Epidermal melanocyte (primary cell): ENCODE measurements around the gene BTNL8.
A peak's percentile ranks its signal among the peaks of the same experiment; 100 is the strongest.

Experiments used
- DNase-seq: peaks from one replicate; pipeline ENCODE4 v3.0.0; 2011; ENCODE audit warnings: low spot score; ENCODE audit not compliant: insufficient read length

BTNL8 gene, protein sequence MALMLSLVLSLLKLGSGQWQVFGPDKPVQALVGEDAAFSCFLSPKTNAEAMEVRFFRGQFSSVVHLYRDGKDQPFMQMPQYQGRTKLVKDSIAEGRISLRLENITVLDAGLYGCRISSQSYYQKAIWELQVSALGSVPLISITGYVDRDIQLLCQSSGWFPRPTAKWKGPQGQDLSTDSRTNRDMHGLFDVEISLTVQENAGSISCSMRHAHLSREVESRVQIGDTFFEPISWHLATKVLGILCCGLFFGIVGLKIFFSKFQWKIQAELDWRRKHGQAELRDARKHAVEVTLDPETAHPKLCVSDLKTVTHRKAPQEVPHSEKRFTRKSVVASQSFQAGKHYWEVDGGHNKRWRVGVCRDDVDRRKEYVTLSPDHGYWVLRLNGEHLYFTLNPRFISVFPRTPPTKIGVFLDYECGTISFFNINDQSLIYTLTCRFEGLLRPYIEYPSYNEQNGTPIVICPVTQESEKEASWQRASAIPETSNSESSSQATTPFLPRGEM

GRCh38 chr5:180898621-180899246 is at the start of gene BTNL8:
Gene BTNL8 (plus strand): TSS chr5:180899159. CDS start chr5:180899311, 152 bp downstream.
- no peak for DNase-seq

DNA sequence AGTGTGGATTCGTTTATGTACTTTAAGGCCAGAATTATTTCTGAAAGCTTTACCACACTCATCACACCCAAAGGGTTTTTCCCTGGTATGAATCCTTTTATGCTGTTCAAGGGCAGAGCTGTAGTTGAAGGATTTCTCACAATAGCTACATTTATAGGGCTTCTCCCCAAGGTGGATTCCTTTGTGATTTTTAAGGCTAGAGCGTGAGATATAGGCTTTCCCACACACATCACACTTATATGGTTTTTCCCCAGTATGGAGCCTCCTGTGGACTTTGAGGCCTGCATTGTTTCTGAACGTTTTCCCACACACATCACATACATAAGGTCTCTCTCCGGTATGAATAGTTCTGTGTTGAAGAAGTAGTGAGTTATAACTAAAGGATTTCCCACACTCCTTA is 49.1 kb upstream of the BTNL8 start:
- DNase-seq: no peak

GRCh38 chr5:180850434-180851078 is 48.4 kb upstream of the BTNL8 start:
- DNase-seq: no peak

DNA sequence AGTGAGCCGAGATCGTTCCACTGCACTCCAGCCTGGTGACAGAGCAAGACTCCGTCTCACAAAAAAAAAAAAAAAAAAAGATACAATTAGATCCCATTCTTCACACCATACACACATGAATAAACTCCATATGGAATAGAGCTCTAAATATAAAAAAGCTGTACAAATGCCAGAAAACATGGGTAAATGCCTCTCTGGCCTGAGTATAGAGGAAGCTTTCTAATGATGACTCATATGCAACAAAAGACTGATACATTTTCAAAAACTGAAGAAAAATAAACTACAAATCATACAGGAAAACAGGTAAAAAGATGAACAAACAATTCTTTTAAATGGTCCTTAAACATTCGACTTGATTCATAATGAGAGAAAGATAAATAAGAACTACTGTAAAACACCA is 46.5 kb upstream of the BTNL8 start:
- DNase-seq: no peak

- DNase-seq: no peak
These were observed 45.7 kb upstream of the BTNL8 start for GRCh38 chr5:180853121-180853847.

DNA sequence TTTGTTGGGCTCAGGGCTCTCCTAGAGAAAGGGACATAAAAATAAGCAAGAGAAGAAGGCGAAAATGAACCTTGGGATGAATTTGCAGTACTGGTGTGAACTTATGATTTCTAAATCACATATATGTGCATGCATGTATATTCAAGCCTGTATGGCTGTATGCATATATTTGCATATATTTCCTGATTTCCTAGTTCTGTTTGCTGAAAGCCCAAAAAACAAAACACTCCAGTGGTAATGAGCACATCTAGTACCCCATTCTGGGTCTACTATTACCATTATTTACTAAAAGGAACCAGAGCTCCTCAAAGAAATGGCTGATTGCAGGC is 45.1 kb upstream of the BTNL8 start:
- no peak for DNase-seq

DNA sequence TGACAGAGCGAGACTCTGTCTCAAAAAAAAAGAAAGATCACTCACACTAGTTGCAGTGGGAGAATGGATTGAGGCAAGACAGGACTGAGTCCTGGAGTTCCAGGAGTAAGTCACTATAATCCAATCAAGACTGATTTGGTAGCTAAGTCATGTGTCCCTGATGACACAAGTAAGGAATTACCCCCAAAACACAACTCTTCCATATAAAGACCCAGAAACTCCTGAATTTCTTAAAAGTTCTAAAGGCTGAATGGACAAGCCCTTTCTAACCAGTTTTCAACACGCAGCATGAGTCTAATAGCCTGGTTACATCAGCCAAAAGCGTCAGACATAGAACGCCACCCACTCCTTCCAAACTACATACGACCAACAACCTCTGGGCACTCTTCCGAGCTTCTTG is 40.4 kb upstream of the BTNL8 start:
- no peak for DNase-seq

- no peak for DNase-seq
These were observed 38.6 kb upstream of the BTNL8 start for GRCh38 chr5:180860273-180860886.

DNA sequence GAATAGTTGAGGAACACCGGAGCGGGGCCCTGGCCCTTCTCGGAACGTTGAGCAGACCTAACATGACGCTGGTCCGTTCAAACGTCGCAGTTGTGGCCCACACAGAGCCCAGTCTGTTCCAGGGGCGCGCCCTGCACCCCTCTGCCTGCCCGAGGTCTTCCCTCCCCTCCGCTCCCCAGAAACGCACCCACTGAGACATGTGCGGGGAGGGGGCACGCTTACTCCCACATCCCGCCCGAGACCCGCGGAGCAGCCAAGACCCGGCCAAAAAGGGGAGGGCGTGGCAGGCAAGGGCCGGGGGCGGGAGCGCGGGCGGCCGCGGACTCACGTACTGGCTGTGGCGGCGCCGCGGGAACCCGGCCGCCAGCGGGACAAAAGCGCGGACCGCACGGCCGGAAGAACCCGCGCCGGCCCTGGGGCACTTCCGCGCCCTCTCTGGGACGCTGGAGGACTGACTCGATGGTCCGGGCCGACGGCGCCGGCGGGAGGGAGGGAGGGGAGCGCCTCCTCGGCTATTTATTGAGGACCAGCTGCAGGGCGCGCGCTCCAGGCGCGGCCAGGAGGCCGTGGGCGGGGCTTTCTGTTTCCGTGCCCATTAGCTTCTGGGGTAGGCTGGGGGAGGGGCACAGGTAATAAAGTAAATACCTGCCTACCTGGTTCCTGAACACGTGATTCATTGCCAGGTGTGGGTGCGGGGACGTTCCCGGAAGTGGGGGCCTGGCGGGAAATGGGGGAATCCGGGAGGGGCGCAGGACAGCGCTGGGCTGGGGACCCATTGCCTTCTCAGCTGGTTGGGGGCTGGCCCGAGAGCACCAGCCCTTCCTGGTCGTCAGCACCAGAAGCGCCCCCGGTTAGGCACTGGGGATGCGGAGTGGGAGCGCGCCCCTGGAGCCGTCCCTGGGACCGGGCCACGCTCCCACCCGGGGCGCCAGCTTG is 37.8 kb upstream of the BTNL8 start, which contains the start of gene ZFP62:
TSS of gene ZFP62 (minus strand) at position 390 of the 936 bp plus-strand sequence. CDS start at position 333, 57 bp downstream.
- DNase-seq: peak; percentile 63

DNA sequence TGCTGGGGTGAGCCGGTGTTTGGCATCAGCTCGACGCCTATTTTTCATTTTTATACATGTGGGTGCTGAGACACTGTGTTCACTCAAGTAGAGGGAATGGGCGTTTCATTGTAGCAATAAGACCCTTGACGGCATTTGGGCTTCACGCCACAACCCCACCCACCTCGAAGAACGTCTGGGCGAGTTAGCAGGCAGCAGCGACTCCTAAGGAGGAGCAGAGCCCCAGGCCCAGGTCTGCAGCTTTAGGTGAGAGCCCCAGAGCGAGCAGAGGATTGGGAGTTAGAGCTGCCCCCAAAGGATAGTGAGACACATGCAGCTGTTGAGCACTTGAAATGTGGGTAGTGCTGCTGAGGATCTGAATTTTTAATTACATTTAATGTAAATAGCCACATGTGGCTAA is 36.3 kb upstream of the BTNL8 start:
- no peak for DNase-seq

DNA sequence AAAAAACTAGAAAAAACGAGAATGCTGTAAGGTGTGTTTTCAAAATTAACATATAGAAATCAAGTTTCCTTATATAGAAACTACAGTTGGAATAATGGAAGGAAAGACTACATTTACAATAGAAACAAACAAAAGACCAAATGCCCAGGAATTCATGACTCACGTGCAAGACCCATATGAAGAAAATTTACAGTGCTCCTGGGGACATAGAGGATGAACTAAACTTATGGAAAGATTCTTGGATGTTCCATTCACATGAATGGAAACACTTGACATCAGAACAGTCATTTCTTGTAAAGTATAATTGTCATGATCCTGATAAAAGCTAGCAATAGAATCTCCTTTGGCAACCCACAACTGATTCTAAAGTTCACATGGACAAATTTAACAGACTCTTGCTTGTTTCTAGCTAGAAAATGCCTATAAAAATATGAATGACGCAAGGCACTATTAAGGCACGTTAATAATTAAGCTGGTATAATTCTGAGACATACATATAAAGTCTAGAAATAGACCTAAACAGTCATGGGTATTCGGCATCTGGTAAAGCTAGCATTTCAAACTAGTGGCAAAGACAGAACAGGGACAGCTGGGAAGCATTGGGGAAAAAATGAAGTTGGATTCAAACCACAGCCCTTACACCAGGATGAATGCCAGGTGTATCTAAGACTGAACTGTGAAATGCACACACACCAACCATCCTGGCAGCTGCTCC is 32.8 kb upstream of the BTNL8 start:
- DNase-seq: no peak

DNA sequence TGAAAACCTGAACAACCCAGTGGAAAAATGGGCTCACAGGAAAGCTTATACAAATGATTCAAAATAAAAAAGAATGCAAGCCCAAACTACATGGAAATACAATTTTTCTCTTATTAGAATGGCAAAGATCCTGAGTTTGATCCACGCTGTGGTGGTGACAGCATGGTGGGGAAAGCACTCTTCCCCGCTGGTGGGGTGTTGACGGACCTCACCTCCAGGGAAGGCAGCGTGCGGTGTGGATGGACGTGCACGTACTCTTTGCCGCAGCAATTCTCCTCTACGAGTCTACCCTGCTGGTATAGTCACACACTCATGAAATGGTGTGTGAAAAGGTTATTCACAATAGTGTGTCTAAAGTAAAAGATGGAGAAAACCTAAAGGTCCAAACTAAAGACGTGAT is 32.0 kb upstream of the BTNL8 start:
- DNase-seq: no peak

DNA sequence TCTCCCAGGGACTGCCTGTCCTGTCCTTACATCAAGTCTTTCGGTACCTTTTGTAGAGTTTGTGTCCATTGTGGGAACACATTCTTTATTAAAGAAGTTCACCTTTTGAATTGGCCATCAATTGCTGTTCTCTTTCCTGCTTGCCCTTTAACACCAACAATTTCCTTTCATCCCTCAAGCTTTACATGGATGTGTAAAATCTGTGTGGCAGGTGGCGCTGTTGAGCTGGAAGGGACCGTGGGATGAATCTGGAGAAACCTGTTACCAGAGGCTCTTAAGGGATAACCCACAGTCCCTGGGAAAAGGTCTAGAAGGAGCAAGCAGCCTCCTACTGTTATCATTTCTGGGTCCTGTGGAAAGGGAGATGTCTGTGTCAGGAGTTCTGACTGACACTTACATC is 30.0 kb upstream of the BTNL8 start:
- DNase-seq: peak; percentile 69

GRCh38 chr5:180869587-180869986 is 29.4 kb upstream of the BTNL8 start:
- DNase-seq: no peak

DNA sequence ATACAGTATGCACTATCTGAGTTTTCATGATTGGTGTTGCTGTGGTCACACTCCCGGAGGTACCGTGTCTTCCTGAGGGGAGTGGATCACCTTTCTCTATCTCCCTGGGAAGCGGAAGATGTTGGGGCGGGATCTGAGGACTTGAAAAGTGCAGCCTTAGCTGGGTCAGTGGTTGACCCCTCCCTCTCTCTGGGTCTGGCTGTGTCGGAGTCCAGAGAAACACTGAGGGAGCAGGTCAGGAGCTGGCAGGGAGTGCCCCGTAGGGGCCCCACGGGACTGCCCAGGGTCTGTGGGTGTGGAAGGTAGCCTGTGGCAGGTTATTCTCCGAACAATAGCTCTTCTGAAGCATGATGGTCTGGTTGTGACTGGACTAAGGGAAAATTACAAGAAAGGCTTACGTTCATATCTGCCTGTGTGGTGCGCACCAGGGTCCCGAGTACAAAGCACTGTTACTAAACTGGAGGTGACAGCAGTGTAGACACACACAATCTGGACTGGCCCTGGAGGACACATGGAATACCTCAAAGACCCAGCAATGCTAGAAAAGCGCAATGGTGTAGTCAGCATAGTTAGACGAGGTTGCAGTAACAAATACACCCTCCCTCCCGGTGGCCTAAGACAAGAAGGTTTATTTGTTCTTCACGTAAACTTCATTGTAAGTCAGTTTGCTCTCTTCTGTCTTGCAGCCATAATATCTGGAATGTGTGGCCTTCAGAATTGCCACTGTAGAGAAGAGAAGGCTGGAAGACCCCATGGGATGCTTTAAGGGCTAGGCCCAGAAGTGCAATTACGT is 28.5 kb upstream of the BTNL8 start:
- no peak for DNase-seq

GRCh38 chr5:180872419-180872818 is 26.5 kb upstream of the BTNL8 start:
- no peak for DNase-seq

GRCh38 chr5:180873615-180874520 is 25.1 kb upstream of the BTNL8 start:
- DNase-seq: no peak
